Measurements from ENCODE around the gene DES.
"Not testable (repeated sequence)": the region's sequence is repeated elsewhere in the genome, so short reads cannot be mapped to it uniquely, and the experiment has no call there.

DES gene

GRCh38 chr2:219400562-219400961, 17.6 kb upstream of the DES start:
- DNase-seq (ENCODE audit: low spot score), result no peak

GRCh38 chr2:219401606-219402005, 16.6 kb upstream of the DES start:
- no peak for DNase-seq (ENCODE audit: low spot score)

- peak; percentile 81 for DNase-seq (ENCODE audit: low spot score)
These were observed 15.3 kb upstream of the DES start for GRCh38 chr2:219402665-219403515.

GRCh38 chr2:219403861-219404260, 14.3 kb upstream of the DES start:
- no peak for DNase-seq (ENCODE audit: low spot score)

GRCh38 chr2:219404291-219404910, 13.8 kb upstream of the DES start:
- DNase-seq (ENCODE audit: low spot score), result no peak

- DNase-seq (ENCODE audit: low spot score), result peak; percentile 64
These were observed 13.2 kb upstream of the DES start for GRCh38 chr2:219404954-219405353.

- DNase-seq (ENCODE audit: low spot score), result no peak
These were observed 12.7 kb upstream of the DES start for GRCh38 chr2:219405451-219405850.

- DNase-seq (ENCODE audit: low spot score), result no peak
These were observed 12.0 kb upstream of the DES start for GRCh38 chr2:219405958-219406860.

GRCh38 chr2:219406861-219407230, 11.3 kb upstream of the DES start:
- DNase-seq (ENCODE audit: low spot score), result no peak

GRCh38 chr2:219407343-219407742, 10.8 kb upstream of the DES start:
- not testable (repeated sequence) for DNase-seq (ENCODE audit: low spot score)

- no peak for DNase-seq (ENCODE audit: low spot score)
These were observed 10.0 kb upstream of the DES start for GRCh38 chr2:219408204-219408603.

GRCh38 chr2:219408631-219409030, 9.5 kb upstream of the DES start:
- DNase-seq (ENCODE audit: low spot score), result no peak

GRCh38 chr2:219409619-219410018, 8.6 kb upstream of the DES start:
- DNase-seq (ENCODE audit: low spot score), result no peak

- DNase-seq (ENCODE audit: low spot score), result no peak
These were observed 7.8 kb upstream of the DES start for GRCh38 chr2:219410390-219410789.

- no peak for DNase-seq (ENCODE audit: low spot score)
These were observed 3.3 kb upstream of the DES start for GRCh38 chr2:219414857-219415256.

- no peak for DNase-seq (ENCODE audit: low spot score)
These were observed 2.5 kb upstream of the DES start for GRCh38 chr2:219415580-219416234.

- peak; percentile 45 for DNase-seq (ENCODE audit: low spot score)
These were observed 2.0 kb upstream of the DES start for GRCh38 chr2:219416235-219416602.

GRCh38 chr2:219416938-219417337, 1.2 kb upstream of the DES start:
- no peak for DNase-seq (ENCODE audit: low spot score)

GRCh38 chr2:219417374-219417773, 803 bp upstream of the DES start:
- DNase-seq (ENCODE audit: low spot score), result no peak

GRCh38 chr2:219419012-219419324, 791 bp downstream of the DES start:
- no peak for DNase-seq (ENCODE audit: low spot score)

GRCh38 chr2:219419331-219420197, 1.4 kb downstream of the DES start:
- DNase-seq (ENCODE audit: low spot score), result no peak
